B cell (primary cell): ENCODE results near the gene CCDC63. TPM values are rescaled to one million over a fixed set of nuclear protein-coding genes. Genes with fewer than 3 reads are reported as not detected.
A peak's percentile ranks its signal among the peaks of the same experiment; 100 is the strongest.

ENCODE experiments used
- ATAC-seq: fragments of 200-7000 bp; cut with Tn5 transposase; one replicate; pipeline ENCODE4 v1.10.0; 2021; ENCODE audit warnings: low read depth, mild to moderate bottlenecking, moderate number of reproducible peaks, moderate library complexity
- CTCF ChIA-PET: fragments of 350-600 bp; sonication (Branson Sonifier 250); formaldehyde crosslinking; loops from one replicate; lab custom pipeline; 2021; ENCODE audit warnings: antibody characterized with exemption, inconsistent platforms; lab: Charles Lee
- POLR2A ChIA-PET: fragments of 350-600 bp; sonication (Branson Sonifier 250); formaldehyde crosslinking; loops from one replicate; lab custom pipeline; 2021; ENCODE audit warnings: antibody characterized with exemption; lab: Charles Lee
- DNase-seq: peaks from one replicate; pipeline ENCODE4 v3.0.0; 2013
- H2AFZ ChIP-seq: 2 replicates; pipeline ENCODE4 v1.6.1; 2012; ENCODE audit warnings: mild to moderate bottlenecking, low read depth, low read length; ENCODE audit not compliant: insufficient read depth, poor library complexity, severe bottlenecking
- H3K27ac ChIP-seq, 2 donors: 1 replicate in 1 of 2; 2 replicates in 1 of 2; pipeline ENCODE4 v1.5.1; 2012 to 2013; ENCODE audit warnings: low read length in 2 of 2, mild to moderate bottlenecking in 2 of 2, moderate library complexity in 1 of 2
- H3K27me3 ChIP-seq, 4 experiments: fragments of 200-600 bp in 1 of 4; sonication (generic) in 1 of 4; replicated peaks in 1 of 4; 1 replicate in 2 of 4; 2 replicates in 2 of 4; pipeline versions ENCODE4 v1.6.1 to v1.7.0; 2013 to 2016; ENCODE audit warnings: low read length in 3 of 4, mild to moderate bottlenecking in 2 of 4, mixed read lengths in 1 of 4, moderate library complexity in 1 of 4; ENCODE audit not compliant: insufficient read depth in 4 of 4, control insufficient read depth in 3 of 4; ENCODE audit errors: control extremely low read depth in 1 of 4
- H3K36me3 ChIP-seq, 2 experiments: replicated peaks in 1 of 2; 1 replicate in 1 of 2; 2 replicates in 1 of 2; pipeline versions ENCODE4 v1.6.1 to v1.7.1; 2013; ENCODE audit warnings: low read length in 1 of 2; ENCODE audit not compliant: insufficient read depth in 2 of 2, control insufficient read depth in 1 of 2; ENCODE audit errors: control extremely low read depth in 1 of 2, extremely low read depth in 1 of 2
- H3K4me1 ChIP-seq, 2 donors: fragments of 200-600 bp in 1 of 2; sonication (generic) in 1 of 2; 1 replicate in 1 of 2; 2 replicates in 1 of 2; pipeline versions ENCODE4 v1.5.1 to v1.6.1; 2013 to 2017; ENCODE audit warnings: low read length in 2 of 2; ENCODE audit not compliant: control insufficient read depth in 2 of 2, insufficient read depth in 2 of 2
- H3K4me2 ChIP-seq: replicated peaks from 2 replicates; pipeline ENCODE3; 2012; ENCODE audit warnings: mild to moderate bottlenecking, low read depth, low read length; ENCODE audit not compliant: poor library complexity, severe bottlenecking
- H3K4me3 ChIP-seq, 5 experiments: fragments of 200-600 bp in 1 of 5; sonication (generic) in 1 of 5; 1 replicate in 3 of 5; 2 replicates in 2 of 5; pipeline versions ENCODE4 v1.5.1 to v1.7.0; 2011 to 2016; ENCODE audit warnings: low read length in 4 of 5, mild to moderate bottlenecking in 4 of 5, low read depth in 2 of 5, control low read depth in 1 of 5, moderate library complexity in 1 of 5; ENCODE audit not compliant: insufficient read depth in 1 of 5; ENCODE audit errors: control extremely low read depth in 1 of 5, extremely low read depth in 1 of 5
- H3K79me2 ChIP-seq: fragments of 200-600 bp; sonication (generic); one replicate; pipeline ENCODE4 v1.6.0; 2016; ENCODE audit warnings: low read length; ENCODE audit not compliant: control insufficient read depth, insufficient read depth
- H3K9ac ChIP-seq: fragments of 200-600 bp; sonication (generic); 2 replicates; pipeline ENCODE4 v1.6.1; 2017; ENCODE audit warnings: mild to moderate bottlenecking, low read length, moderate library complexity
- H3K9me3 ChIP-seq, 3 donors: one replicate each; pipeline versions ENCODE4 v1.6.1 to v1.7.1; 2013; ENCODE audit warnings: low read length in 2 of 3; ENCODE audit not compliant: control insufficient read depth in 2 of 3, insufficient read depth in 1 of 3; ENCODE audit errors: control extremely low read depth in 1 of 3
- H4K20me1 ChIP-seq: 2 replicates; pipeline ENCODE4 v1.6.0; 2012; ENCODE audit warnings: mild to moderate bottlenecking, low read length; ENCODE audit not compliant: insufficient read depth, control insufficient read depth, poor library complexity, severe bottlenecking
- H3K27ac Mint-ChIP-seq: one replicate; pipeline ENCODE4 v1.8.0; 2021; ENCODE audit warnings: mixed read lengths
- H3K27me3 Mint-ChIP-seq: one replicate; pipeline ENCODE4 v1.8.0; 2021; ENCODE audit warnings: mixed read lengths
- H3K4me1 Mint-ChIP-seq: one replicate; pipeline ENCODE4 v1.8.0; 2021; ENCODE audit warnings: mixed read lengths
- H3K4me3 Mint-ChIP-seq: one replicate; pipeline ENCODE4 v1.8.0; 2021; ENCODE audit warnings: mixed read lengths
- H3K9me3 Mint-ChIP-seq: one replicate; pipeline ENCODE4 v1.8.0; 2022; ENCODE audit warnings: mixed read lengths; ENCODE audit not compliant: insufficient read depth
- CTCF ChIP-seq: fragments of 200-600 bp; IDR thresholded peaks from one replicate; pipeline ENCODE4 v1.8.0; 2022; ENCODE audit warnings: antibody characterized with exemption, mild to moderate bottlenecking
- EZH2 ChIP-seq: IDR thresholded peaks from 2 replicates; pipeline ENCODE4 v1.6.1; 2012; ENCODE audit warnings: borderline replicate concordance, low read depth, mild to moderate bottlenecking, moderate library complexity, low read length; ENCODE audit not compliant: insufficient read depth, poor library complexity, severe bottlenecking
- WGBS: methylation state at CpG from one replicate; pipeline ENCODE4 v1.1.5; 2013; ENCODE audit warnings: missing lambda C conversion rate; ENCODE audit not compliant: insufficient coverage; 5-methylcytosine and 5-hydroxymethylcytosine counted together
- intact Hi-C: fragments of 100-400 bp; cut with micrococcal nuclease; formaldehyde crosslinking; loops from one replicate; pipeline ENCODE4 v1.10.0; 2022
- polyA minus RNA-seq: library from RNA; depleted of rRNA, polyadenylated mRNA; stranded (reverse); fragments of >200 nt; gene quantifications from 2 replicates; pipeline ENCODE4 v1.2.3, GENCODE V29; 2012
- polyA plus RNA-seq: library from polyadenylated mRNA; depleted of rRNA; stranded (reverse); fragments of >200 nt; gene quantifications from 2 replicates; pipeline ENCODE4 v1.2.3, GENCODE V29; 2012
- total RNA-seq, 2 donors: library from RNA; stranded (reverse); fragments of 120-200 nt in 1 of 2; gene quantifications; 1 replicate in 1 of 2; 2 replicates in 1 of 2; pipeline versions ENCODE4 v1.2.3 to v1.2.4, GENCODE V29; 2013 to 2022

The CCDC63 gene
- total RNA-seq (not detected in 2 replicates), polyA plus RNA-seq (not detected in 2 replicates), polyA minus RNA-seq (not detected in 2 replicates)
- not detected for total RNA-seq (2013)

GRCh38 chr12:110846615-110847566, at the start of gene CCDC63:
TSS of gene CCDC63 (plus strand) at chr12:110846987. CDS start at chr12:110852955, 5,968 bp downstream.
- H3K27me3 ChIP-seq, result peaks cover 0 to 11% (median 5%) of the 10 kb centered on the region in 4 experiments
- H3K36me3 ChIP-seq, result no peaks in the 10 kb centered on the region
- Mint-ChIP-seq H3K27ac (peak within 1 kb of the TSS; percentile 63), H3K27me3 (peaks cover 12% of the 10 kb centered on the region), H3K4me3 (peak within 1 kb of the TSS; percentile 90), H3K4me1 (peaks cover 10% of the 10 kb centered on the region), H3K9me3 (no peaks in the 10 kb centered on the region)
- no peaks in the 10 kb centered on the region for H4K20me1 ChIP-seq
- ATAC-seq (peak; percentile 78), DNase-seq (peak; percentile 67)
- H3K27ac ChIP-seq, result no peak within 1 kb of the TSS
- 2% methylated on average over 43 of the region's 60 CpGs for WGBS
- no peaks in the 10 kb centered on the region for H3K79me2 ChIP-seq
- ChIA-PET POLR2A (no interaction called here), CTCF (interaction anchor here (0.8 to 1.6 kb wide), 5 partner anchors 9 to 378 kb away, joined by 3 to 5 read pairs (median 3); partner anchors contain the start of gene FAM216A)
- peak within 1 kb of the TSS; percentile 76 for H2AFZ ChIP-seq
- H3K9ac ChIP-seq, result peak within 1 kb of the TSS; percentile 60
- H3K9me3 ChIP-seq, result peaks cover 0 to 4% (median 0%) of the 10 kb centered on the region in 3 donors
- peaks cover 4 to 14% of the 10 kb centered on the region in 2 donors for H3K4me1 ChIP-seq
- peak within 1 kb of the TSS; percentile 43 to 66 (median 57) for H3K4me3 ChIP-seq
- intact Hi-C loops, result no loop called here
- H3K4me2 ChIP-seq, result peak within 1 kb of the TSS; percentile 70
- TF ChIP-seq EZH2 (no peak), CTCF (peak; percentile 47)

GRCh38 chr12:110798461-110798860, 48.3 kb upstream of the CCDC63 start:
- 91% methylated on average over 1 of the region's 3 CpGs for WGBS
- Mint-ChIP-seq H3K27ac (no peak overlapping the region), H3K27me3 (no peaks in the 10 kb centered on the region), H3K4me1 (no peaks in the 10 kb centered on the region), H3K4me3 (no peak overlapping the region), H3K9me3 (peaks cover 2% of the 10 kb centered on the region)
- no peak overlapping the region for H2AFZ ChIP-seq
- TF ChIP-seq EZH2 (no peak), CTCF (no peak)
- ATAC-seq, result no peak
- H4K20me1 ChIP-seq, result no peaks in the 10 kb centered on the region
- ChIA-PET POLR2A (no interaction called here), CTCF (no interaction called here)
- no peaks in the 10 kb centered on the region for H3K4me1 ChIP-seq
- H3K4me2 ChIP-seq, result no peak overlapping the region
- H3K4me3 ChIP-seq, result no peak overlapping the region
- H3K9me3 ChIP-seq, result peaks cover 0 to 13% (median 0%) of the 10 kb centered on the region in 3 donors
- DNase-seq, result no peak
- H3K79me2 ChIP-seq, result no peaks in the 10 kb centered on the region
- no peaks in the 10 kb centered on the region for H3K27me3 ChIP-seq
- no peak overlapping the region for H3K9ac ChIP-seq
- H3K36me3 ChIP-seq, result no peaks in the 10 kb centered on the region
- H3K27ac ChIP-seq, result no peak overlapping the region
- intact Hi-C loops, result no loop called here
